Measurements from ENCODE around the gene EPHB4.
"Not testable (repeated sequence)": the region's sequence is repeated elsewhere in the genome, so short reads cannot be mapped to it uniquely, and the experiment has no call there.

- TF ChIP-seq CTCF (IDR thresholded peaks at IDR 0.05); POLR2AphosphoS5 (IDR thresholded peaks at IDR 0.05; ENCODE audit: low read depth, low read length); TCF7L2 (IDR thresholded peaks at IDR 0.05; ENCODE audit: low read depth, low read length); REST (IDR thresholded peaks at IDR 0.05; ENCODE audit: insufficient read depth in 1 of 2, low read depth in 2 of 2, low read length in 1 of 2): not testable (repeated sequence)
These were observed 27.6 kb upstream of the EPHB4 start for GRCh38 chr7:100854899-100855298.

Data from Panc1 (cell line).